Smooth muscle cell (in vitro differentiated cells): Measurements from ENCODE around the gene KCNV2. TPM values are rescaled to one million over a fixed set of nuclear protein-coding genes. Genes with fewer than 3 reads are reported as not detected.

Experiments used
- DNase-seq: peaks from one replicate; lab custom pipeline; 2025; ENCODE audit not compliant: unreplicated experiment; lab: John Stamatoyannopoulos, UW
- H2AFZ ChIP-seq: fragments of 200-600 bp; sonication (generic); 2 replicates; pipeline ENCODE4 v1.6.0; 2016; ENCODE audit warnings: antibody characterized with exemption, low read depth, mild to moderate bottlenecking
- H3F3A ChIP-seq: fragments of 200-600 bp; sonication (generic); 2 replicates; pipeline ENCODE4 v1.6.0; 2017; ENCODE audit warnings: antibody characterized with exemption, low read depth
- H3K27ac ChIP-seq: fragments of 200-600 bp; sonication (generic); 2 replicates; pipeline ENCODE4 v1.5.1; 2016; ENCODE audit warnings: low read depth, mild to moderate bottlenecking
- H3K27me3 ChIP-seq: fragments of 200-600 bp; sonication (generic); 2 replicates; pipeline ENCODE4 v1.6.1; 2016; ENCODE audit warnings: low read depth, mild to moderate bottlenecking
- H3K36me3 ChIP-seq: fragments of 200-600 bp; sonication (generic); 2 replicates; pipeline ENCODE4 v1.5.1; 2016; ENCODE audit warnings: low read depth
- H3K4me1 ChIP-seq: fragments of 200-600 bp; sonication (generic); 2 replicates; pipeline ENCODE4 v1.5.1; 2016; ENCODE audit warnings: low read depth
- H3K4me2 ChIP-seq: fragments of 200-600 bp; sonication (generic); 2 replicates; pipeline ENCODE4 v1.6.0; 2016; ENCODE audit warnings: mild to moderate bottlenecking
- H3K4me3 ChIP-seq: fragments of 200-600 bp; sonication (generic); 2 replicates; pipeline ENCODE4 v1.5.1; 2016; ENCODE audit warnings: mild to moderate bottlenecking
- H3K79me2 ChIP-seq: fragments of 200-600 bp; sonication (generic); 2 replicates; pipeline ENCODE4 v1.6.0; 2016; ENCODE audit warnings: low read depth, mild to moderate bottlenecking
- H3K9ac ChIP-seq: fragments of 200-600 bp; sonication (generic); 2 replicates; pipeline ENCODE4 v1.6.0; 2016; ENCODE audit warnings: low read depth
- H3K9me3 ChIP-seq: fragments of 200-600 bp; sonication (generic); replicated peaks from 2 replicates; pipeline ENCODE4 v1.5.1; 2016; ENCODE audit warnings: low read depth
- H4K20me1 ChIP-seq: fragments of 200-600 bp; sonication (generic); 2 replicates; pipeline ENCODE4 v1.6.0; 2016; ENCODE audit warnings: low read depth
- CTCF ChIP-seq: fragments of 200-600 bp; sonication (generic); IDR thresholded peaks from 2 replicates; pipeline ENCODE4 v1.5.1; 2017; ENCODE audit warnings: borderline replicate concordance, mild to moderate bottlenecking, antibody characterized with exemption; ENCODE audit not compliant: insufficient read depth, poor library complexity, severe bottlenecking
- WGBS: methylation state at CpG from one replicate; pipeline ENCODE4 v1.1.7; 2016; ENCODE audit warnings: low lambda C conversion rate; 5-methylcytosine and 5-hydroxymethylcytosine counted together
- polyA plus RNA-seq: library from polyadenylated mRNA; unstranded; fragments of >200 nt; fragmentation: Nextera tagmentation; extraction: Ambion mirVana; gene quantifications from 2 replicates; pipeline ENCODE4 v1.2.1, GENCODE V29; 2016
- total RNA-seq: library from RNA; depleted of rRNA; stranded (reverse); fragments of >200 nt; gene quantifications from 2 replicates; pipeline ENCODE4 v1.2.3, GENCODE V29; 2014

The KCNV2 gene
- total and polyA plus RNA-seq, 2 experiments from 2014 or later, result not detected

DNA sequence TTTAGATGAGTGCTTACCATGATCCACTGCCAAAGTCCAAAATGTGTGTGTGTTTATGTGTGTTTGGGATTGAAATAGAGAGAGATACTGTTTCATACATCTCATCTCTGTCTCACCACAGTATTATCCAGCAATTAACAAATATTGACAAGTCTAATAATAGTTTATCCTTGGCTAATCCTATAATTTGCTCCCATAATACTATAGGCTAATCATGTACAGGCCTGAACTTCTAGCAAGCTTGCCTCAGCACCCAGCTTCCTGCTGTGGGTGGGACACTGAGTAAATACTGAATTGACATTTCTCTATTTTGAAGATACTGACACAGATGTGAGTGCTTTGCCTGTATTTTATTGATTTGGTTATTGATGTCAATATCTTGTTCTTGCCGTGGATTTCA is 35.3 kb upstream of the KCNV2 start:
- Histone ChIP-seq H3K27ac (no peak overlapping the region), H3K36me3 (no peaks in the 10 kb centered on the region), H3K9me3 (no peaks in the 10 kb centered on the region), H3K79me2 (no peaks in the 10 kb centered on the region), H3K4me1 (no peaks in the 10 kb centered on the region), H3K4me3 (no peak overlapping the region), H3K27me3 (no peaks in the 10 kb centered on the region), H4K20me1 (no peaks in the 10 kb centered on the region), H3K4me2 (no peak overlapping the region), H2AFZ (no peak overlapping the region), H3F3A (no peaks in the 10 kb centered on the region), H3K9ac (no peak overlapping the region)
- no peak for TF ChIP-seq CTCF
- no peak for DNase-seq
- WGBS, result 94% methylated on average over 1 of the region's 1 CpG

DNA sequence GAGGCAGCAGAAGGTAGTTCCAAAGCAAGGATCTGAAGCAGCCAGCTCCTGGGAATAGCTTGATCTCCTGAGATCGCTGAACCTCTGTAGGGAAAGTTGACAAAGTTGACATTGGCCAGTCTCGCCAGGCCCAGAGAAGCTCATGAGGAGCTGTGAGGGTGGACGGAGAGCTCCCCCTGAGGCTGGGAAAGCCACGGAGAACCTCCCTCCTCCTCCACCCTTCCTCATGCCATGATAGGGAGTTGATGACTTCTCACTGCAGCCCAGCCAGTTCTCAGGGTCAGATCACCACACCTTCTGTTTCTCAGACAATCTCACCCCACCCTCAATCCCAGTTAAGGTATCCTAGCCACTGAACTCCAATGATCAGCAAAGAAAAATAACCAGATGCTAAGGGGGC is 30.4 kb upstream of the KCNV2 start:
- DNase-seq, result no peak
- Histone ChIP-seq H3K4me3 (no peak overlapping the region), H3K4me1 (no peaks in the 10 kb centered on the region), H3K79me2 (no peaks in the 10 kb centered on the region), H3F3A (no peaks in the 10 kb centered on the region), H2AFZ (no peak overlapping the region), H4K20me1 (no peaks in the 10 kb centered on the region), H3K9me3 (no peaks in the 10 kb centered on the region), H3K27me3 (no peaks in the 10 kb centered on the region), H3K27ac (no peak overlapping the region), H3K4me2 (no peak overlapping the region), H3K9ac (no peak overlapping the region), H3K36me3 (no peaks in the 10 kb centered on the region)
- TF ChIP-seq CTCF, result no peak
- 34% methylated on average over 4 of the region's 4 CpGs for WGBS

DNA sequence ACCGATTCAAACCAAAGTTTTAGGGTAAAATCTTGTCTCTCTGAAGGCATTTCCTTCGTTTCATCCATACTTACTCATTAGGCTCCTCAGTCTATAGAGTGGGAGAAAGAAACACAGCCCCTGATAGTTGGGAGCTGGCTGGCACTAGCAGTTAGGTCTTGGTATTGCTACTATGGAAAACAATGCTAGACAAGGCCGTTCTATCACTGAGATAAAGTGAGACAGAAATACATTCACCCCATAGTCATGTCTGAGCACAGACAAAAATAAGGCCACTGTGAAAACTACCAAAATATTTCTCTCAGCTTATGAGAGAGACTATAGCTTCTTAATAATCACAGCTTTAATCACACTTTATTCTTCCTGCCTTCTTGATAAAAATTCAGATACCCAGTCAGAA is 28.7 kb upstream of the KCNV2 start:
- Histone ChIP-seq H3K9me3 (no peaks in the 10 kb centered on the region), H3K36me3 (no peaks in the 10 kb centered on the region), H3K27me3 (no peaks in the 10 kb centered on the region), H3K4me2 (no peak overlapping the region), H3K4me1 (no peaks in the 10 kb centered on the region), H2AFZ (no peak overlapping the region), H3K4me3 (no peak overlapping the region), H3F3A (no peaks in the 10 kb centered on the region), H3K79me2 (no peaks in the 10 kb centered on the region), H3K9ac (no peak overlapping the region), H3K27ac (no peak overlapping the region), H4K20me1 (no peaks in the 10 kb centered on the region)
- DNase-seq, result no peak
- 82% methylated on average over 3 of the region's 3 CpGs for WGBS
- no peak for TF ChIP-seq CTCF

- Histone ChIP-seq H3K27ac (no peak overlapping the region), H3F3A (no peaks in the 10 kb centered on the region), H3K27me3 (no peaks in the 10 kb centered on the region), H4K20me1 (no peaks in the 10 kb centered on the region), H3K4me1 (no peaks in the 10 kb centered on the region), H3K9me3 (no peaks in the 10 kb centered on the region), H3K9ac (no peak overlapping the region), H3K4me3 (no peak overlapping the region), H3K36me3 (no peaks in the 10 kb centered on the region), H3K4me2 (no peak overlapping the region), H3K79me2 (no peaks in the 10 kb centered on the region), H2AFZ (no peak overlapping the region)
- 100% methylated on average over 1 of the region's 1 CpG for WGBS
- DNase-seq, result no peak
- TF ChIP-seq CTCF, result no peak
Observed at GRCh38 chr9:2691212-2691611, 26.1 kb upstream of the KCNV2 start.
